C4-2B (cell line): Measurements from ENCODE around the gene TMEM17.
A peak's percentile ranks its signal among the peaks of the same experiment; 100 is the strongest.

Source experiments
- H3K27ac ChIP-seq: fragments of 450-650 bp; 2 replicates; pipeline ENCODE4 v1.5.1; 2017
- CTCF ChIP-seq: fragments of 450-650 bp; conservative IDR thresholded peaks from 2 replicates; pipeline ENCODE4 v1.5.1; 2017; ENCODE audit warnings: mild to moderate bottlenecking
- ZFX ChIP-seq: fragments of 450-650 bp; IDR thresholded peaks from 2 replicates; pipeline ENCODE4 v1.6.1; 2017

The TMEM17 gene

GRCh38 chr2:62506421-62506750 is 391 bp upstream of the TMEM17 start:
- no peak for TF ChIP-seq CTCF
- no peak for TF ChIP-seq ZFX
- H3K27ac ChIP-seq, result peak overlapping the region; percentile 74

- TF ChIP-seq CTCF (no peak), ZFX (no peak)
- peak overlapping the region; percentile 74 for H3K27ac ChIP-seq
Measured at GRCh38 chr2:62505109-62505749, 766 bp downstream of the TMEM17 start.

GRCh38 chr2:62504657-62505056 is 1.3 kb downstream of the TMEM17 start:
- H3K27ac ChIP-seq, result no peak overlapping the region
- no peak for TF ChIP-seq ZFX
- no peak for TF ChIP-seq CTCF

- no peak overlapping the region for H3K27ac ChIP-seq
- no peak for TF ChIP-seq CTCF
- no peak for TF ChIP-seq ZFX
Measured at GRCh38 chr2:62501794-62502500, 4.0 kb downstream of the TMEM17 start.

GRCh38 chr2:62501069-62501468 is 4.9 kb downstream of the TMEM17 start:
- TF ChIP-seq CTCF (no peak), ZFX (no peak)
- no peak overlapping the region for H3K27ac ChIP-seq

GRCh38 chr2:62499430-62500060 is 6.5 kb downstream of the TMEM17 start:
- no peak overlapping the region for H3K27ac ChIP-seq
- no peak for TF ChIP-seq CTCF
- no peak for TF ChIP-seq ZFX

- TF ChIP-seq ZFX (no peak), CTCF (no peak)
- no peak overlapping the region for H3K27ac ChIP-seq
Measured at GRCh38 chr2:62498739-62499138, 7.3 kb downstream of the TMEM17 start.
